Measurements from ENCODE around the gene ZBTB12.
"Not testable (repeated sequence)": the region's sequence is repeated elsewhere in the genome, so short reads cannot be mapped to it uniquely, and the experiment has no call there.

The ZBTB12 gene

GRCh38 chr6:31909298-31909697, 7.4 kb upstream of the ZBTB12 start:
- H3K4me3 Mint-ChIP-seq: not testable (repeated sequence)

GRCh38 chr6:31908791-31909190, 6.9 kb upstream of the ZBTB12 start:
- no peak overlapping the region for H3K27ac Mint-ChIP-seq
- no peaks in the 10 kb centered on the region for H3K27me3 Mint-ChIP-seq (ENCODE audit: low read depth)
- no peaks in the 10 kb centered on the region for H3K36me3 Mint-ChIP-seq (ENCODE audit: low read depth)
- H3K9me3 Mint-ChIP-seq: no peaks in the 10 kb centered on the region
- peaks cover 14% of the 10 kb centered on the region for H3K4me1 Mint-ChIP-seq (ENCODE audit: low read depth)
- no peak overlapping the region for H3K4me3 Mint-ChIP-seq
- DNase-seq (ENCODE audit: low spot score): peak; percentile 12

More at GRCh38 chr6:31909298-31909697, 7.4 kb upstream of the ZBTB12 start:
- H3K27me3 Mint-ChIP-seq (ENCODE audit: low read depth); DNase-seq (ENCODE audit: low spot score); H3K36me3 Mint-ChIP-seq (ENCODE audit: low read depth); H3K9me3 Mint-ChIP-seq; H3K27ac Mint-ChIP-seq: not testable (repeated sequence)
- peaks cover 14% of the 10 kb centered on the region for H3K4me1 Mint-ChIP-seq (ENCODE audit: low read depth)

GRCh38 chr6:31908255-31908654, 6.4 kb upstream of the ZBTB12 start:
- DNase-seq (ENCODE audit: low spot score); H3K27ac Mint-ChIP-seq: not testable (repeated sequence)

GRCh38 chr6:31907158-31907813, 5.4 kb upstream of the ZBTB12 start:
- no peak overlapping the region for H3K4me3 Mint-ChIP-seq
- no peaks in the 10 kb centered on the region for H3K36me3 Mint-ChIP-seq (ENCODE audit: low read depth)
- H3K27ac Mint-ChIP-seq: no peak overlapping the region
- no peaks in the 10 kb centered on the region for H3K9me3 Mint-ChIP-seq
- H3K27me3 Mint-ChIP-seq (ENCODE audit: low read depth): no peaks in the 10 kb centered on the region
- H3K4me1 Mint-ChIP-seq (ENCODE audit: low read depth): peaks cover 20% of the 10 kb centered on the region
- peak; percentile 13 for DNase-seq (ENCODE audit: low spot score)

More at GRCh38 chr6:31908255-31908654, 6.4 kb upstream of the ZBTB12 start:
- not testable (repeated sequence) for H3K36me3 Mint-ChIP-seq (ENCODE audit: low read depth); H3K9me3 Mint-ChIP-seq; H3K27me3 Mint-ChIP-seq (ENCODE audit: low read depth); H3K4me3 Mint-ChIP-seq
- peaks cover 14% of the 10 kb centered on the region for H3K4me1 Mint-ChIP-seq (ENCODE audit: low read depth)

GRCh38 chr6:31906727-31907126, 4.8 kb upstream of the ZBTB12 start:
- H3K27ac Mint-ChIP-seq; H3K4me3 Mint-ChIP-seq; H3K27me3 Mint-ChIP-seq (ENCODE audit: low read depth); DNase-seq (ENCODE audit: low spot score); H3K36me3 Mint-ChIP-seq (ENCODE audit: low read depth); H3K9me3 Mint-ChIP-seq: not testable (repeated sequence)
- H3K4me1 Mint-ChIP-seq (ENCODE audit: low read depth): peaks cover 19% of the 10 kb centered on the region

GRCh38 chr6:31906122-31906521, 4.2 kb upstream of the ZBTB12 start:
- Mint-ChIP-seq H3K27ac (no peak overlapping the region), H3K4me3 (no peak overlapping the region)
- no peak for DNase-seq (ENCODE audit: low spot score)

GRCh38 chr6:31905041-31905440, 3.2 kb upstream of the ZBTB12 start:
- Mint-ChIP-seq H3K4me1 (ENCODE audit: low read depth) (peaks cover 18% of the 10 kb centered on the region), H3K27ac (no peak overlapping the region), H3K4me3 (no peak overlapping the region), H3K36me3 (ENCODE audit: low read depth) (no peaks in the 10 kb centered on the region), H3K9me3 (no peaks in the 10 kb centered on the region), H3K27me3 (ENCODE audit: low read depth) (no peaks in the 10 kb centered on the region)
- no peak for DNase-seq (ENCODE audit: low spot score)

More at GRCh38 chr6:31906122-31906521, 4.2 kb upstream of the ZBTB12 start:
- H3K36me3 Mint-ChIP-seq (ENCODE audit: low read depth): no peaks in the 10 kb centered on the region
- H3K27me3 Mint-ChIP-seq (ENCODE audit: low read depth): no peaks in the 10 kb centered on the region
- H3K9me3 Mint-ChIP-seq: no peaks in the 10 kb centered on the region
- peaks cover 19% of the 10 kb centered on the region for H3K4me1 Mint-ChIP-seq (ENCODE audit: low read depth)

- H3K4me1 Mint-ChIP-seq (ENCODE audit: low read depth): peaks cover 20% of the 10 kb centered on the region
- no peaks in the 10 kb centered on the region for H3K9me3 Mint-ChIP-seq
- no peak for DNase-seq (ENCODE audit: low spot score)
- H3K36me3 Mint-ChIP-seq (ENCODE audit: low read depth): no peaks in the 10 kb centered on the region
- H3K27me3 Mint-ChIP-seq (ENCODE audit: low read depth): no peaks in the 10 kb centered on the region
- no peak overlapping the region for H3K4me3 Mint-ChIP-seq
- H3K27ac Mint-ChIP-seq: no peak overlapping the region
Observed at GRCh38 chr6:31903957-31904356, 2.1 kb upstream of the ZBTB12 start.

- H3K36me3 Mint-ChIP-seq (ENCODE audit: low read depth): peaks cover 6% of the 10 kb centered on the region
- no peaks in the 10 kb centered on the region for H3K27me3 Mint-ChIP-seq (ENCODE audit: low read depth)
- DNase-seq (ENCODE audit: low spot score): peak; percentile 40
- no peaks in the 10 kb centered on the region for H3K9me3 Mint-ChIP-seq
- peaks cover 22% of the 10 kb centered on the region for H3K4me1 Mint-ChIP-seq (ENCODE audit: low read depth)
- no peak overlapping the region for H3K27ac Mint-ChIP-seq
- peak overlapping the region; percentile 57 for H3K4me3 Mint-ChIP-seq
Observed at GRCh38 chr6:31901415-31901952, 402 bp downstream of the ZBTB12 start.

GRCh38 chr6:31900917-31901414, 920 bp downstream of the ZBTB12 start:
- Mint-ChIP-seq H3K9me3 (no peaks in the 10 kb centered on the region), H3K27ac (no peak overlapping the region), H3K36me3 (ENCODE audit: low read depth) (peaks cover 6% of the 10 kb centered on the region), H3K27me3 (ENCODE audit: low read depth) (no peaks in the 10 kb centered on the region), H3K4me1 (ENCODE audit: low read depth) (peaks cover 22% of the 10 kb centered on the region), H3K4me3 (peak overlapping the region; percentile 57)
- DNase-seq (ENCODE audit: low spot score): no peak

- no peak for DNase-seq (ENCODE audit: low spot score)
- Mint-ChIP-seq H3K27me3 (ENCODE audit: low read depth) (no peaks in the 10 kb centered on the region), H3K9me3 (no peaks in the 10 kb centered on the region), H3K4me3 (peak overlapping the region; percentile 68), H3K27ac (no peak overlapping the region), H3K4me1 (ENCODE audit: low read depth) (peaks cover 27% of the 10 kb centered on the region), H3K36me3 (ENCODE audit: low read depth) (peaks cover 11% of the 10 kb centered on the region)
Observed at GRCh38 chr6:31899882-31900722, 1.8 kb downstream of the ZBTB12 start.

GRCh38 chr6:31899215-31899614, 2.7 kb downstream of the ZBTB12 start:
- peaks cover 27% of the 10 kb centered on the region for H3K4me1 Mint-ChIP-seq (ENCODE audit: low read depth)
- peak overlapping the region; percentile 68 for H3K4me3 Mint-ChIP-seq
- no peak for DNase-seq (ENCODE audit: low spot score)
- no peaks in the 10 kb centered on the region for H3K9me3 Mint-ChIP-seq
- peaks cover 14% of the 10 kb centered on the region for H3K36me3 Mint-ChIP-seq (ENCODE audit: low read depth)
- no peaks in the 10 kb centered on the region for H3K27me3 Mint-ChIP-seq (ENCODE audit: low read depth)
- peak overlapping the region; percentile 71 for H3K27ac Mint-ChIP-seq

GRCh38 chr6:31898383-31899011, 3.4 kb downstream of the ZBTB12 start:
- peaks cover 27% of the 10 kb centered on the region for H3K4me1 Mint-ChIP-seq (ENCODE audit: low read depth)
- peaks cover 16% of the 10 kb centered on the region for H3K36me3 Mint-ChIP-seq (ENCODE audit: low read depth)
- peak overlapping the region; percentile 99 for H3K4me3 Mint-ChIP-seq
- H3K27me3 Mint-ChIP-seq (ENCODE audit: low read depth): no peaks in the 10 kb centered on the region
- no peaks in the 10 kb centered on the region for H3K9me3 Mint-ChIP-seq
- H3K27ac Mint-ChIP-seq: peak overlapping the region; percentile 94
- no peak for DNase-seq (ENCODE audit: low spot score)

Data from T-helper 2 cell treated with Interferon-gamma antibody and Interleukin-4, amounts not matched to agents 5 μg/mL and 100 μg/mL, for 36 hours (primary cell).